Lung microvascular endothelial cell (primary cell): ENCODE results near the gene MRC2. TPM values are rescaled to one million over a fixed set of nuclear protein-coding genes. Genes with fewer than 3 reads are reported as not detected.

Source experiments
- total RNA-seq: library from RNA; depleted of rRNA; stranded (reverse); fragments of >200 nt; gene quantifications from 2 replicates; pipeline ENCODE4 v1.2.1, GENCODE V29; 2014

The MRC2 gene
- total RNA-seq, 1 donor from 2014 or later = 5.6 TPM

Other genes with a start within 250 kb of the MRC2 start
- gene EFCAB3, start 247.1 kb upstream of the MRC2 start, total RNA-seq = not detected in 2 replicates
- gene METTL2A, start 203.8 kb upstream of the MRC2 start, total RNA-seq = 11.3 and 15.9 TPM in 2 replicates
- 29.4 and 51.0 TPM in 2 replicates for gene TLK2, start 148.8 kb upstream of the MRC2 start, total RNA-seq
- under 0.01 TPM in 2 replicates for gene MARCHF10, start 180.6 kb downstream of the MRC2 start, total RNA-seq